HepG2 (cell line): ENCODE results near the gene KCNK18. TPM values are rescaled to one million over a fixed set of nuclear protein-coding genes. Genes with fewer than 3 reads are reported as not detected.

Experiments used
- CERS6 ChIP-seq: sonication (generic); formaldehyde crosslinking; IDR thresholded peaks from 2 replicates; pipeline ENCODE4 v1.5.0; 2020; ENCODE audit warnings: missing genetic modification reagents
- DNMT3B ChIP-seq: conservative IDR thresholded peaks from 2 replicates; pipeline ENCODE4 v1.6.1; 2016; ENCODE audit warnings: missing biosample characterization, control low read depth
- FOXO4 ChIP-seq: sonication (generic); formaldehyde crosslinking; conservative IDR thresholded peaks from 2 replicates; pipeline ENCODE4 v1.8.1; 2023; ENCODE audit warnings: missing genetic modification reagents
- GATAD2A ChIP-seq: IDR thresholded peaks from 2 replicates; pipeline ENCODE4 v1.6.1; 2016
- KDM2A ChIP-seq: sonication (generic); formaldehyde crosslinking; IDR thresholded peaks from 2 replicates; pipeline ENCODE4 v1.4.0; 2020; ENCODE audit warnings: low read depth, missing genetic modification reagents, borderline replicate concordance
- KLF6 ChIP-seq: IDR thresholded peaks from 2 replicates; pipeline ENCODE4 v1.8.0; 2016; ENCODE audit warnings: missing biosample characterization, missing genetic modification reagents
- LCORL ChIP-seq, 2 experiments: fragments of 450-650 bp in 1 of 2; sonication (generic) in 1 of 2; formaldehyde crosslinking in 1 of 2; IDR thresholded peaks; 2 replicates each; pipeline versions ENCODE4 v1.5.0 to v1.6.1; 2017 to 2020; ENCODE audit warnings: antibody characterized with exemption in 1 of 2, missing genetic modification reagents in 1 of 2
- MEIS1 ChIP-seq: sonication (generic); formaldehyde crosslinking; IDR thresholded peaks from 2 replicates; pipeline ENCODE4 v1.9.0; 2021; ENCODE audit warnings: mild to moderate bottlenecking, missing genetic modification reagents, moderate library complexity, borderline replicate concordance
- MXD3 ChIP-seq: IDR thresholded peaks from 2 replicates; pipeline ENCODE4 v1.6.1; 2016; ENCODE audit warnings: mild to moderate bottlenecking, missing biosample characterization, missing genetic modification reagents
- NFYB ChIP-seq: sonication (generic); formaldehyde crosslinking; IDR thresholded peaks from 2 replicates; pipeline ENCODE4 v1.4.0; 2020; ENCODE audit warnings: missing genetic modification reagents
- NR1H2 ChIP-seq: sonication (generic); formaldehyde crosslinking; IDR thresholded peaks from 2 replicates; pipeline ENCODE4 v1.8.1; 2022; ENCODE audit warnings: low read depth, missing genetic modification reagents, borderline replicate concordance
- POLR2A ChIP-seq, 2 experiments: IDR thresholded peaks; 2 replicates each; pipeline ENCODE4 v1.6.1; 2011; ENCODE audit warnings: low read depth in 2 of 2, low read length in 2 of 2, mild to moderate bottlenecking in 1 of 2, moderate library complexity in 1 of 2; ENCODE audit not compliant: insufficient read depth in 1 of 2
- RELA ChIP-seq: sonication (generic); formaldehyde crosslinking; IDR thresholded peaks from 2 replicates; pipeline ENCODE4 v1.4.0; 2020; ENCODE audit warnings: missing genetic modification reagents
- RFX1 ChIP-seq: fragments of 450-650 bp; IDR thresholded peaks from 2 replicates; pipeline ENCODE4 v1.6.1; 2017
- SALL1 ChIP-seq: sonication (generic); formaldehyde crosslinking; IDR thresholded peaks from 2 replicates; pipeline ENCODE4 v1.8.0; 2022; ENCODE audit warnings: mild to moderate bottlenecking, missing genetic modification reagents
- SATB2 ChIP-seq: sonication (generic); formaldehyde crosslinking; IDR thresholded peaks from 2 replicates; pipeline ENCODE4 v1.5.0; 2020; ENCODE audit warnings: missing genetic modification reagents
- TEAD3 ChIP-seq: optimal IDR thresholded peaks from 2 replicates; pipeline ENCODE3; 2016; ENCODE audit warnings: borderline replicate concordance
- TIGD3 ChIP-seq: sonication (generic); formaldehyde crosslinking; IDR thresholded peaks from 2 replicates; pipeline ENCODE4 v1.5.1; 2020; ENCODE audit warnings: mild to moderate bottlenecking, missing genetic modification reagents, borderline replicate concordance
- TSC22D2 ChIP-seq: sonication (generic); formaldehyde crosslinking; IDR thresholded peaks from 2 replicates; pipeline ENCODE4 v1.5.1; 2020; ENCODE audit warnings: missing genetic modification reagents, mild to moderate bottlenecking, borderline replicate concordance
- ZBTB42 ChIP-seq: sonication (generic); formaldehyde crosslinking; IDR thresholded peaks from 2 replicates; pipeline ENCODE4 v1.5.0; 2020; ENCODE audit warnings: mild to moderate bottlenecking, missing genetic modification reagents
- ZGPAT ChIP-seq: IDR thresholded peaks from 2 replicates; pipeline ENCODE4 v1.6.1; 2016; ENCODE audit warnings: mild to moderate bottlenecking
- ZNF343 ChIP-seq: sonication (generic); formaldehyde crosslinking; IDR thresholded peaks from 2 replicates; pipeline ENCODE4 v1.4.0; 2020; ENCODE audit warnings: mild to moderate bottlenecking, missing genetic modification reagents
- ZNF354B ChIP-seq: sonication (generic); formaldehyde crosslinking; IDR thresholded peaks from 2 replicates; pipeline ENCODE4 v1.8.0; 2022; ENCODE audit warnings: mild to moderate bottlenecking, missing genetic modification reagents
- ZNF569 ChIP-seq: sonication (generic); formaldehyde crosslinking; IDR thresholded peaks from 2 replicates; pipeline ENCODE4 v1.5.0; 2020; ENCODE audit warnings: mild to moderate bottlenecking, missing genetic modification reagents, moderate library complexity, borderline replicate concordance
- ZNF674 ChIP-seq: sonication (generic); formaldehyde crosslinking; IDR thresholded peaks from 2 replicates; pipeline ENCODE4 v1.5.0; 2020; ENCODE audit warnings: low read depth, mild to moderate bottlenecking, missing genetic modification reagents
- ZNF883 ChIP-seq: sonication (generic); formaldehyde crosslinking; IDR thresholded peaks from 2 replicates; pipeline ENCODE4 v1.5.1; 2020; ENCODE audit warnings: mild to moderate bottlenecking, missing genetic modification reagents; ENCODE audit errors: not compliant biosample characterization
- polyA plus RNA-seq, 8 experiments: library from polyadenylated mRNA; depleted of rRNA in 3 of 8; stranded (reverse) in 7 of 8; unstranded in 1 of 8; fragments of >200 nt; fragmentation: Illumina TruSeq in 4 of 8; extraction: Trizol in 4 of 8; gene quantifications; 2 replicates each; pipeline versions ENCODE4 v1.2.1 to v1.2.3, GENCODE V29; 2011 to 2016; ENCODE audit warnings: low read depth in 4 of 8, missing spikeins in 1 of 8, mixed read lengths in 1 of 8; ENCODE audit not compliant: insufficient read depth in 1 of 8
- total RNA-seq, 5 experiments: library from RNA; depleted of rRNA; stranded (reverse); fragments of >200 nt; fragmentation: Illumina TruSeq; extraction: Trizol; gene quantifications; 2 replicates each; pipeline ENCODE4 v1.2.3, GENCODE V29; 2016; ENCODE audit warnings: low read depth in 1 of 5

The KCNK18 gene
- total and polyA plus RNA-seq, 2 of the 13 experiments (the other 11 are each of a cell fraction or from before 2014, with no cell fraction given) = not detected

GRCh38 chr10:117216611-117217195, 19.4 kb downstream of the KCNK18 start (continued):
- TF ChIP-seq RELA (CRISPR knock-in tag) (no peak), FOXO4 (no peak), TSC22D2 (CRISPR knock-in tag) (0 out of 2 replicates have a peak, but pooled peaks have one; percentile 57), ZNF343 (CRISPR knock-in tag) (no peak), KLF6 (CRISPR knock-in tag) (peak; percentile 63; the same call in 1 of the 2 replicates), GATAD2A (CRISPR knock-in tag) (peak; percentile 61), MXD3 (peak; percentile 56; the same call in 1 of the 2 replicates), NFYB (CRISPR knock-in tag) (no peak), SATB2 (CRISPR knock-in tag) (no peak), ZBTB42 (CRISPR knock-in tag) (peak; percentile 8; the same call in 1 of the 2 replicates), TEAD3 (CRISPR knock-in tag) (peak; percentile 62), CERS6 (CRISPR knock-in tag) (no peak), ZNF569 (CRISPR knock-in tag) (no peak), SALL1 (CRISPR knock-in tag) (peak; percentile 69; the same call in 1 of the 2 replicates), NR1H2 (CRISPR knock-in tag) (no peak), ZGPAT (CRISPR knock-in tag) (peak; percentile 62; the same call in 1 of the 2 replicates), RFX1 (no peak), TIGD3 (no peak), DNMT3B (CRISPR knock-in tag) (no peak), LCORL (IDR thresholded peaks at IDR 0.05) (no peak), LCORL (CRISPR knock-in tag; IDR thresholded peaks at IDR 0.05) (peak; percentile 86; the same call in 1 of the 2 replicates), ZNF883 (CRISPR knock-in tag) (peak; percentile 41), ZNF674 (CRISPR knock-in tag) (no peak), POLR2A (IDR thresholded peaks at IDR 0.05; ENCODE audit: insufficient read depth in 1 of 2, low read depth in 2 of 2, low read length in 2 of 2) (no peak), KDM2A (CRISPR knock-in tag) (peak; percentile 96), MEIS1 (peak; percentile 70; the same call in 1 of the 2 replicates), ZNF354B (CRISPR knock-in tag) (no peak)
